ENCODE data around the gene KLK12.

DNA sequence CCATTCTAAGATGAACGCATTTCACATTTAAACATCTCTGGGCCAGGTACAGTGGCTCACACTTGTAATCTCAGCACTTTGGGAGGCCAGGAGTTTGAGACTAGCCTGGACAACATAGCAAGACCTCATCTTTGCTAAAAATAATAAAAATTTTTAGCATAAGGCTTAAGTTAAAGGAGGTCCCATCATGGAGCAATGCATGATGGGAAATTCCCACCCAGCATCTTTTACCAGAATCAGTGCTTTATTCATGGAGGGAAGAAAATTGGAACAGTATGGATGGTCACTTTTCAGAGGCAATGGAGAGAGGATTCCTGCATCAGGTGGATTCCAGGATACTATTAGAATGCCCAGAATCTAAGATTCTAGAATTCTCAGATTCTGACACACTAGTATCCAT lies 29.6 kb downstream of the KLK12 start:
- TF ChIP-seq POLR2A (IDR thresholded peaks at IDR 0.05), result no peak
- TF ChIP-seq, protein P1, sequence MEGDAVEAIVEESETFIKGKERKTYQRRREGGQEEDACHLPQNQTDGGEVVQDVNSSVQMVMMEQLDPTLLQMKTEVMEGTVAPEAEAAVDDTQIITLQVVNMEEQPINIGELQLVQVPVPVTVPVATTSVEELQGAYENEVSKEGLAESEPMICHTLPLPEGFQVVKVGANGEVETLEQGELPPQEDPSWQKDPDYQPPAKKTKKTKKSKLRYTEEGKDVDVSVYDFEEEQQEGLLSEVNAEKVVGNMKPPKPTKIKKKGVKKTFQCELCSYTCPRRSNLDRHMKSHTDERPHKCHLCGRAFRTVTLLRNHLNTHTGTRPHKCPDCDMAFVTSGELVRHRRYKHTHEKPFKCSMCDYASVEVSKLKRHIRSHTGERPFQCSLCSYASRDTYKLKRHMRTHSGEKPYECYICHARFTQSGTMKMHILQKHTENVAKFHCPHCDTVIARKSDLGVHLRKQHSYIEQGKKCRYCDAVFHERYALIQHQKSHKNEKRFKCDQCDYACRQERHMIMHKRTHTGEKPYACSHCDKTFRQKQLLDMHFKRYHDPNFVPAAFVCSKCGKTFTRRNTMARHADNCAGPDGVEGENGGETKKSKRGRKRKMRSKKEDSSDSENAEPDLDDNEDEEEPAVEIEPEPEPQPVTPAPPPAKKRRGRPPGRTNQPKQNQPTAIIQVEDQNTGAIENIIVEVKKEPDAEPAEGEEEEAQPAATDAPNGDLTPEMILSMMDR (IDR thresholded peaks at IDR 0.05), result no peak

Measured in right lobe of liver (tissue), 4 donors.